HEK293 (cell line): Measurements from ENCODE around the gene RPS10.
A peak's percentile ranks its signal among the peaks of the same experiment; 100 is the strongest.

Source experiments
- FEZF1 ChIP-seq: fragments of 450-650 bp; formaldehyde crosslinking; IDR thresholded peaks from 2 replicates; pipeline ENCODE4 v1.5.1; 2016; ENCODE audit warnings: missing biosample characterization, missing genetic modification characterization
- GLI2 ChIP-seq: fragments of 450-650 bp; formaldehyde crosslinking; IDR thresholded peaks from 2 replicates; pipeline ENCODE4; 2017; ENCODE audit warnings: missing biosample characterization, missing genetic modification characterization, low read depth, borderline replicate concordance
- IKZF3 ChIP-seq: fragments of 450-650 bp; IDR thresholded peaks from 2 replicates; pipeline ENCODE4 v1.5.0; 2018; ENCODE audit warnings: missing biosample characterization, mild to moderate bottlenecking, missing genetic modification characterization, moderate library complexity
- MZF1 ChIP-seq: fragments of 450-650 bp; formaldehyde crosslinking; IDR thresholded peaks from 2 replicates; pipeline ENCODE4 v1.5.1; 2017; ENCODE audit warnings: missing biosample characterization, missing genetic modification characterization, borderline replicate concordance
- OSR2 ChIP-seq: fragments of 450-650 bp; formaldehyde crosslinking; IDR thresholded peaks from 2 replicates; pipeline ENCODE4 v1.5.1; 2016; ENCODE audit warnings: missing biosample characterization, missing genetic modification characterization
- ZFP3 ChIP-seq: fragments of 450-650 bp; formaldehyde crosslinking; IDR thresholded peaks from 2 replicates; pipeline ENCODE4 v1.5.1; 2016; ENCODE audit warnings: low read depth, missing biosample characterization, missing genetic modification characterization
- ZFP69B ChIP-seq: fragments of 450-650 bp; formaldehyde crosslinking; IDR thresholded peaks from 2 replicates; pipeline ENCODE4 v1.5.1; 2016; ENCODE audit warnings: missing biosample characterization, missing genetic modification characterization
- ZNF112 ChIP-seq: fragments of 450-650 bp; formaldehyde crosslinking; IDR thresholded peaks from 2 replicates; pipeline ENCODE4 v1.5.0; 2017; ENCODE audit warnings: missing biosample characterization, missing genetic modification characterization
- ZNF114 ChIP-seq: fragments of 450-650 bp; formaldehyde crosslinking; IDR thresholded peaks from 2 replicates; pipeline ENCODE4 v1.5.0; 2017; ENCODE audit warnings: missing biosample characterization, missing genetic modification characterization
- ZNF132 ChIP-seq: fragments of 450-650 bp; formaldehyde crosslinking; IDR thresholded peaks from 2 replicates; pipeline ENCODE4 v1.5.1; 2017; ENCODE audit warnings: missing biosample characterization, missing genetic modification characterization, borderline replicate concordance
- ZNF138 ChIP-seq: fragments of 450-650 bp; formaldehyde crosslinking; IDR thresholded peaks from 2 replicates; pipeline ENCODE4 v1.5.1; 2016; ENCODE audit warnings: missing biosample characterization, missing genetic modification characterization, borderline replicate concordance
- ZNF146 ChIP-seq: fragments of 450-650 bp; formaldehyde crosslinking; IDR thresholded peaks from 2 replicates; pipeline ENCODE4 v1.5.1; 2016; ENCODE audit warnings: missing biosample characterization, missing genetic modification characterization
- ZNF16 ChIP-seq: fragments of 450-650 bp; formaldehyde crosslinking; IDR thresholded peaks from 2 replicates; pipeline ENCODE4 v1.5.1; 2016; ENCODE audit warnings: low read depth, missing biosample characterization, missing genetic modification characterization
- ZNF202 ChIP-seq: fragments of 450-650 bp; formaldehyde crosslinking; IDR thresholded peaks from 2 replicates; pipeline ENCODE4 v1.5.1; 2016; ENCODE audit warnings: missing biosample characterization, missing genetic modification characterization, borderline replicate concordance
- ZNF274 ChIP-seq, 2 experiments: fragments of 200-500 bp in 1 of 2; fragments of 450-650 bp in 1 of 2; sonication (Bioruptor generic) in 1 of 2; formaldehyde crosslinking in 1 of 2; IDR thresholded peaks; 2 replicates each; pipeline versions ENCODE4 v1.5.1 to v1.6.1; 2014 to 2016; ENCODE audit warnings: borderline replicate concordance in 1 of 2, inconsistent platforms in 1 of 2, low read length in 1 of 2, missing biosample characterization in 1 of 2, missing genetic modification characterization in 1 of 2
- ZNF292 ChIP-seq: fragments of 450-650 bp; formaldehyde crosslinking; IDR thresholded peaks from 2 replicates; pipeline ENCODE4 v1.5.1; 2016; ENCODE audit warnings: low read depth, missing biosample characterization, missing genetic modification characterization, borderline replicate concordance
- ZNF544 ChIP-seq: fragments of 450-650 bp; formaldehyde crosslinking; IDR thresholded peaks from 2 replicates; pipeline ENCODE4 v1.5.0; 2017; ENCODE audit warnings: missing biosample characterization, missing genetic modification characterization
- ZNF571 ChIP-seq: fragments of 450-650 bp; formaldehyde crosslinking; IDR thresholded peaks from 2 replicates; pipeline ENCODE4 v1.5.0; 2017; ENCODE audit warnings: missing biosample characterization, missing genetic modification characterization
- ZNF76 ChIP-seq: fragments of 450-650 bp; formaldehyde crosslinking; IDR thresholded peaks from 2 replicates; pipeline ENCODE4; 2016; ENCODE audit warnings: low read depth, missing biosample characterization, missing genetic modification characterization, borderline replicate concordance
- ZNF768 ChIP-seq: fragments of 450-650 bp; formaldehyde crosslinking; IDR thresholded peaks from 2 replicates; pipeline ENCODE4 v1.5.1; 2018; ENCODE audit warnings: missing biosample characterization, mild to moderate bottlenecking, missing genetic modification characterization
- TF ChIP-seq, protein P1 (sequence below): fragments of 450-650 bp; formaldehyde crosslinking; IDR thresholded peaks from 2 replicates; pipeline ENCODE4 v1.5.1; 2016; ENCODE audit warnings: missing biosample characterization, missing genetic modification characterization
- TF ChIP-seq, protein P2 (sequence below): fragments of 450-650 bp; formaldehyde crosslinking; IDR thresholded peaks from 2 replicates; pipeline ENCODE4 v1.5.1; 2017; ENCODE audit warnings: missing biosample characterization, mild to moderate bottlenecking, missing genetic modification characterization, moderate library complexity
- TF ChIP-seq, protein P3 (sequence below): fragments of 450-650 bp; IDR thresholded peaks from 2 replicates; pipeline ENCODE4 v1.5.1; 2018; ENCODE audit warnings: missing biosample characterization, mild to moderate bottlenecking, missing genetic modification characterization
- TF ChIP-seq, protein P4 (sequence below): fragments of 450-650 bp; formaldehyde crosslinking; IDR thresholded peaks from 2 replicates; pipeline ENCODE4 v1.5.1; 2016; ENCODE audit warnings: missing biosample characterization, missing genetic modification characterization, borderline replicate concordance
- TF ChIP-seq, protein P5 (sequence below): fragments of 450-650 bp; IDR thresholded peaks from 2 replicates; pipeline ENCODE4 v1.5.1; 2018; ENCODE audit warnings: missing biosample characterization, missing genetic modification characterization

Gene RPS10

DNA sequence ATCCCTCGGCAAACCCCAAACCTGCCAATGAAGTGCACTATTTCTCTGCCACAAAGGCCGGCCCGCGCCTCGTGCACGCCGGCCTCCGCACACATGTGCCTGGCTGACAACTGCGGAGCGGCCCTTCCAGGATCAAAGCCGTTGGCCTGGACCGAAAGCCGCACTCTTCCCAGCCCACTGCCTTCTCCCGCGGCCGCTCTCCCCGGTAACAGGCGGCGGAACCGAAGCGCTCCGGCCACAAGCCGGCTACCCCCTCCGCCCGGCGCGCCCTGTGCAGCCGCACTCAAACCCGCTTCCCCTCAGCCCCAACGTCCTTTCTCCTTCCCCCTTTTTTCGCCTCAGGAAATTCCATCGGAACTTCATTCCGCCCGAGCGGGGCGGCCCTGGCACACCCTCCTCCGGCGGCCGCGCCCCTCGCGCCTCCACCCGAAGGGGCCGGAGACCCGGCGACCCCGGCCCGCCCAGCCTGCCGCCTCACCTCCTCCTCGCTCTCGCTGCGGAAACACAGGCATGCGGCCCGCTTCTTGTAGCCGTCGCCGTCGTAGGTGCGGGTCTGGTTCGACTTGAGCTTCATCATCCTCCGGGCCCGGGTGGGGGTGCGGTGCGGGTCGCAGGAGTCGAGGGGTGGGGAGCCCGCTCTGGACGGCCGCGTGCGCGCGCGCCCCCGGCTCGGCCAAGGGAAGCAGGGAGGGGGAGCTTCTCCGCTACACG, 33.9 kb downstream of the RPS10 start (continued):
- TF ChIP-seq FEZF1 (tag by site-specific recombination) (no peak; the same call in 1 of the 2 replicates), ZFP3 (tag by site-specific recombination) (no peak), ZNF16 (tag by site-specific recombination) (no peak), ZNF76 (tag by site-specific recombination) (peak; percentile 49; the same call in 1 of the 2 replicates), ZNF292 (tag by site-specific recombination) (no peak), ZNF138 (tag by site-specific recombination) (no peak), GLI2 (tag by site-specific recombination) (no peak), ZFP69B (peak; percentile 35; the same call in 1 of the 2 replicates), ZNF146 (0 out of 2 replicates have a peak, but pooled peaks have one; percentile 12), IKZF3 (tag by site-specific recombination) (peak; percentile 52), ZNF202 (tag by site-specific recombination) (no peak), MZF1 (no peak), ZNF274 (IDR thresholded peaks at IDR 0.05; ENCODE audit: low read length) (no peak), ZNF274 (tag by site-specific recombination; IDR thresholded peaks at IDR 0.05; ENCODE audit: borderline replicate concordance) (no peak), ZNF114 (tag by site-specific recombination) (no peak), ZNF544 (tag by site-specific recombination) (no peak), OSR2 (tag by site-specific recombination) (no peak), ZNF112 (tag by site-specific recombination) (no peak), ZNF571 (no peak), ZNF132 (no peak), ZNF768 (tag by site-specific recombination) (no peak)
- TF ChIP-seq, protein P1, sequence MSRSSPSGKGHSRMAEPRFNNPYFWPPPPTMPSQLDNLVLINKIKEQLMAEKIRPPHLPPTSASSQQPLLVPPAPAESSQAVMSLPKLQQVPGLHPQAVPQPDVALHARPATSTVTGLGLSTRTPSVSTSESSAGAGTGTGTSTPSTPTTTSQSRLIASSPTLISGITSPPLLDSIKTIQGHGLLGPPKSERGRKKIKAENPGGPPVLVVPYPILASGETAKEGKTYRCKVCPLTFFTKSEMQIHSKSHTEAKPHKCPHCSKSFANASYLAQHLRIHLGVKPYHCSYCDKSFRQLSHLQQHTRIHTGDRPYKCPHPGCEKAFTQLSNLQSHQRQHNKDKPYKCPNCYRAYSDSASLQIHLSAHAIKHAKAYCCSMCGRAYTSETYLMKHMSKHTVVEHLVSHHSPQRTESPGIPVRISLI (tag by site-specific recombination): no peak
- TF ChIP-seq, protein P2, sequence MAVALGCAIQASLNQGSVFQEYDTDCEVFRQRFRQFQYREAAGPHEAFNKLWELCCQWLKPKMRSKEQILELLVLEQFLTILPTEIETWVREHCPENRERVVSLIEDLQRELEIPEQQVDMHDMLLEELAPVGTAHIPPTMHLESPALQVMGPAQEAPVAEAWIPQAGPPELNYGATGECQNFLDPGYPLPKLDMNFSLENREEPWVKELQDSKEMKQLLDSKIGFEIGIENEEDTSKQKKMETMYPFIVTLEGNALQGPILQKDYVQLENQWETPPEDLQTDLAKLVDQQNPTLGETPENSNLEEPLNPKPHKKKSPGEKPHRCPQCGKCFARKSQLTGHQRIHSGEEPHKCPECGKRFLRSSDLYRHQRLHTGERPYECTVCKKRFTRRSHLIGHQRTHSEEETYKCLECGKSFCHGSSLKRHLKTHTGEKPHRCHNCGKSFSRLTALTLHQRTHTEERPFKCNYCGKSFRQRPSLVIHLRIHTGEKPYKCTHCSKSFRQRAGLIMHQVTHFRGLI: peak; percentile 38; the same call in 1 of the 2 replicates
- TF ChIP-seq, protein P3, sequence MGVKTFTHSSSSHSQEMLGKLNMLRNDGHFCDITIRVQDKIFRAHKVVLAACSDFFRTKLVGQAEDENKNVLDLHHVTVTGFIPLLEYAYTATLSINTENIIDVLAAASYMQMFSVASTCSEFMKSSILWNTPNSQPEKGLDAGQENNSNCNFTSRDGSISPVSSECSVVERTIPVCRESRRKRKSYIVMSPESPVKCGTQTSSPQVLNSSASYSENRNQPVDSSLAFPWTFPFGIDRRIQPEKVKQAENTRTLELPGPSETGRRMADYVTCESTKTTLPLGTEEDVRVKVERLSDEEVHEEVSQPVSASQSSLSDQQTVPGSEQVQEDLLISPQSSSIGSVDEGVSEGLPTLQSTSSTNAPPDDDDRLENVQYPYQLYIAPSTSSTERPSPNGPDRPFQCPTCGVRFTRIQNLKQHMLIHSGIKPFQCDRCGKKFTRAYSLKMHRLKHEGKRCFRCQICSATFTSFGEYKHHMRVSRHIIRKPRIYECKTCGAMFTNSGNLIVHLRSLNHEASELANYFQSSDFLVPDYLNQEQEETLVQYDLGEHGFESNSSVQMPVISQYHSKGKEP (tag by site-specific recombination): no peak
- TF ChIP-seq, protein P4, sequence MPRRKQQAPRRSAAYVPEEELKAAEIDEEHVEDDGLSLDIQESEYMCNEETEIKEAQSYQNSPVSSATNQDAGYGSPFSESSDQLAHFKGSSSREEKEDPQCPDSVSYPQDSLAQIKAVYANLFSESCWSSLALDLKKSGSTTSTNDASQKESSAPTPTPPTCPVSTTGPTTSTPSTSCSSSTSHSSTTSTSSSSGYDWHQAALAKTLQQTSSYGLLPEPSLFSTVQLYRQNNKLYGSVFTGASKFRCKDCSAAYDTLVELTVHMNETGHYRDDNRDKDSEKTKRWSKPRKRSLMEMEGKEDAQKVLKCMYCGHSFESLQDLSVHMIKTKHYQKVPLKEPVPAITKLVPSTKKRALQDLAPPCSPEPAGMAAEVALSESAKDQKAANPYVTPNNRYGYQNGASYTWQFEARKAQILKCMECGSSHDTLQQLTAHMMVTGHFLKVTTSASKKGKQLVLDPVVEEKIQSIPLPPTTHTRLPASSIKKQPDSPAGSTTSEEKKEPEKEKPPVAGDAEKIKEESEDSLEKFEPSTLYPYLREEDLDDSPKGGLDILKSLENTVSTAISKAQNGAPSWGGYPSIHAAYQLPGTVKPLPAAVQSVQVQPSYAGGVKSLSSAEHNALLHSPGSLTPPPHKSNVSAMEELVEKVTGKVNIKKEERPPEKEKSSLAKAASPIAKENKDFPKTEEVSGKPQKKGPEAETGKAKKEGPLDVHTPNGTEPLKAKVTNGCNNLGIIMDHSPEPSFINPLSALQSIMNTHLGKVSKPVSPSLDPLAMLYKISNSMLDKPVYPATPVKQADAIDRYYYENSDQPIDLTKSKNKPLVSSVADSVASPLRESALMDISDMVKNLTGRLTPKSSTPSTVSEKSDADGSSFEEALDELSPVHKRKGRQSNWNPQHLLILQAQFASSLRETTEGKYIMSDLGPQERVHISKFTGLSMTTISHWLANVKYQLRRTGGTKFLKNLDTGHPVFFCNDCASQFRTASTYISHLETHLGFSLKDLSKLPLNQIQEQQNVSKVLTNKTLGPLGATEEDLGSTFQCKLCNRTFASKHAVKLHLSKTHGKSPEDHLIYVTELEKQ (tag by site-specific recombination): no peak
- TF ChIP-seq, protein P5, sequence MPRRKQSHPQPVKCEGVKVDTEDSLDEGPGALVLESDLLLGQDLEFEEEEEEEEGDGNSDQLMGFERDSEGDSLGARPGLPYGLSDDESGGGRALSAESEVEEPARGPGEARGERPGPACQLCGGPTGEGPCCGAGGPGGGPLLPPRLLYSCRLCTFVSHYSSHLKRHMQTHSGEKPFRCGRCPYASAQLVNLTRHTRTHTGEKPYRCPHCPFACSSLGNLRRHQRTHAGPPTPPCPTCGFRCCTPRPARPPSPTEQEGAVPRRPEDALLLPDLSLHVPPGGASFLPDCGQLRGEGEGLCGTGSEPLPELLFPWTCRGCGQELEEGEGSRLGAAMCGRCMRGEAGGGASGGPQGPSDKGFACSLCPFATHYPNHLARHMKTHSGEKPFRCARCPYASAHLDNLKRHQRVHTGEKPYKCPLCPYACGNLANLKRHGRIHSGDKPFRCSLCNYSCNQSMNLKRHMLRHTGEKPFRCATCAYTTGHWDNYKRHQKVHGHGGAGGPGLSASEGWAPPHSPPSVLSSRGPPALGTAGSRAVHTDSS: no peak
